Measurements from ENCODE around the gene WDR36. TPM values are rescaled to one million over a fixed set of nuclear protein-coding genes. Genes with fewer than 3 reads are reported as not detected.

WDR36 gene
- polyA plus RNA-seq, 2 of the 4 experiments (the other 2 are of a cell fraction) = 15.3 to 38.1 TPM

- Histone ChIP-seq H3K4me3 (no peak overlapping the region), H3K4me2 (no peak overlapping the region), H3K9me3 (no peaks in the 10 kb centered on the region), H3K27ac (no peak overlapping the region), H3K4me1 (no peaks in the 10 kb centered on the region)
- FAIRE-seq = no peak
- CTCF ChIA-PET = no interaction called here
- DNase-seq (ENCODE audit: low read depth in 1 of 2, low spot score in 1 of 2) = peak in 1 of 2 experiments; percentile 36
- ATAC-seq = peak; percentile 64 to 70; a peak in 4 of 6 replicates
- under 1% methylated on average over 3 of the region's 3 CpGs for WGBS (ENCODE audit: missing lambda C conversion rate)
- TF ChIP-seq HMGXB4 (CRISPR knock-in tag; IDR thresholded peaks at IDR 0.05; ENCODE audit: borderline replicate concordance) = no peak
- TF ChIP-seq USF2 (IDR thresholded peaks at IDR 0.05) = no peak
- peak; percentile 45; the same call in 2 of the 3 replicates for TF ChIP-seq CTCF (IDR thresholded peaks at IDR 0.05)
- no peak for TF ChIP-seq RCOR1 (IDR thresholded peaks at IDR 0.05; ENCODE audit: low read depth, low read length)
- TF ChIP-seq SMC3 (IDR thresholded peaks at IDR 0.05) = peak; percentile 45; the same call in 2 of the 3 replicates
- peak; percentile 32 to 44; a peak in 3 of 5 replicates for TF ChIP-seq RAD21 (conservative IDR thresholded peaks at IDR 0.05 in 1 of 2, IDR thresholded peaks at IDR 0.05 in 1 of 2)
- TF ChIP-seq HES2 (IDR thresholded peaks at IDR 0.05) = no peak
- no peak for TF ChIP-seq MAFK (IDR thresholded peaks at IDR 0.05; ENCODE audit: partially characterized antibody)
- POLR2A ChIA-PET = no interaction called here
These were observed 28.3 kb upstream of the WDR36 start for GRCh38 chr5:111063709-111064322.

- Histone ChIP-seq H3K4me1 (no peaks in the 10 kb centered on the region), H3K9me3 (no peaks in the 10 kb centered on the region), H3K4me3 (no peak overlapping the region), H3K27ac (no peak overlapping the region), H3K4me2 (no peak overlapping the region)
- no peak for TF ChIP-seq EHMT2 (IDR thresholded peaks at IDR 0.05; ENCODE audit: low read depth)
- TF ChIP-seq HOXA7 (CRISPR knock-in tag; IDR thresholded peaks at IDR 0.05) = no peak
- TF ChIP-seq NFE2L2 (conservative IDR thresholded peaks at IDR 0.05; ENCODE audit: low read length) = no peak
- TF ChIP-seq FOXS1 (CRISPR knock-in tag; IDR thresholded peaks at IDR 0.05) = no peak
- DNase-seq (ENCODE audit: low read depth in 1 of 2, low spot score in 1 of 2) (no peak), ATAC-seq (no peak), FAIRE-seq (no peak)
- POLR2A ChIA-PET = no interaction called here
- CTCF ChIA-PET = no interaction called here
- WGBS (ENCODE audit: missing lambda C conversion rate) = 55% methylated on average over 2 of the region's 2 CpGs
These were observed 25.7 kb upstream of the WDR36 start for GRCh38 chr5:111066261-111066938.

GRCh38 chr5:111068213-111068612 is 23.9 kb upstream of the WDR36 start:
- FAIRE-seq (no peak), DNase-seq (ENCODE audit: low read depth in 1 of 2, low spot score in 1 of 2) (no peak), ATAC-seq (no peak)
- Histone ChIP-seq H3K27ac (no peak overlapping the region), H3K4me3 (no peak overlapping the region), H3K4me1 (no peaks in the 10 kb centered on the region), H3K9me3 (no peaks in the 10 kb centered on the region), H3K4me2 (no peak overlapping the region)
- ChIA-PET POLR2A (interaction anchor here (0.7 kb wide), 1 partner anchor 76 kb away, joined by 3 read pairs; no protein-coding TSS in a partner anchor), CTCF (interaction anchor here (0.7 kb wide), 1 partner anchor 15 kb away, joined by 3 read pairs; no protein-coding TSS in a partner anchor)
- 3% methylated on average over 2 of the region's 2 CpGs for WGBS (ENCODE audit: missing lambda C conversion rate)
- no peak for TF ChIP-seq CBX8 (IDR thresholded peaks at IDR 0.05)
- no peak for TF ChIP-seq HDAC2 (IDR thresholded peaks at IDR 0.05)
- TF ChIP-seq PBX3 (IDR thresholded peaks at IDR 0.05) = no peak
- TF ChIP-seq ZSCAN20 (CRISPR knock-in tag; IDR thresholded peaks at IDR 0.05) = no peak
- no peak for TF ChIP-seq REST (IDR thresholded peaks at IDR 0.05)
- TF ChIP-seq HEYL (CRISPR knock-in tag; IDR thresholded peaks at IDR 0.05) = no peak
